Liver (tissue), 9 donors: ENCODE results near the gene CDHR5. TPM values are rescaled to one million over a fixed set of nuclear protein-coding genes. Genes with fewer than 3 reads are reported as not detected.

Experiments
- DNase-seq: peaks from one replicate; pipeline ENCODE4 v3.0.0-alpha.2; 2017; ENCODE audit warnings: low spot score
- H3K27ac ChIP-seq, 2 donors: one replicate each; pipeline ENCODE4 v1.7.0; 2013; ENCODE audit warnings: inconsistent platforms in 2 of 2, low read length in 2 of 2, control low read depth in 1 of 2, low read depth in 1 of 2, mild to moderate bottlenecking in 1 of 2
- H3K27me3 ChIP-seq, 4 donors: one replicate each; pipeline versions ENCODE4 v1.6.1 to v1.7.0; 2013; ENCODE audit warnings: low read length in 3 of 4, inconsistent platforms in 1 of 4, mild to moderate bottlenecking in 1 of 4, moderate library complexity in 1 of 4; ENCODE audit not compliant: control insufficient read depth in 4 of 4, insufficient read depth in 4 of 4
- H3K36me3 ChIP-seq, 4 donors: one replicate each; pipeline versions ENCODE4 v1.6.1 to v1.7.0; 2013; ENCODE audit warnings: low read length in 3 of 4, mild to moderate bottlenecking in 3 of 4, low read depth in 1 of 4, moderate library complexity in 1 of 4; ENCODE audit not compliant: control insufficient read depth in 4 of 4, insufficient read depth in 3 of 4
- H3K4me1 ChIP-seq, 4 donors: one replicate each; pipeline versions ENCODE4 v1.6.1 to v1.7.0; 2013; ENCODE audit warnings: low read length in 3 of 4, mild to moderate bottlenecking in 3 of 4, moderate library complexity in 1 of 4; ENCODE audit not compliant: control insufficient read depth in 4 of 4, insufficient read depth in 4 of 4
- H3K4me3 ChIP-seq, 3 donors: one replicate each; pipeline versions ENCODE4 v1.6.1 to v1.7.0; 2013; ENCODE audit warnings: low read length in 3 of 3, control low read depth in 1 of 3, low read depth in 1 of 3, mild to moderate bottlenecking in 1 of 3
- H3K9ac ChIP-seq, 2 donors: one replicate each; pipeline ENCODE4 v1.7.0; 2013; ENCODE audit warnings: low read length in 2 of 2, mild to moderate bottlenecking in 2 of 2, moderate library complexity in 2 of 2, control low read depth in 1 of 2, low read depth in 1 of 2
- H3K9me3 ChIP-seq, 4 donors: one replicate each; pipeline versions ENCODE4 v1.6.1 to v1.7.0; 2013; ENCODE audit warnings: low read length in 3 of 4; ENCODE audit not compliant: control insufficient read depth in 4 of 4
- ATF3 ChIP-seq: IDR thresholded peaks from 2 replicates; pipeline ENCODE4 v1.6.1; 2016; ENCODE audit warnings: antibody characterized with exemption
- EGR1 ChIP-seq, 2 donors: IDR thresholded peaks; 2 replicates each; pipeline ENCODE4 v1.6.1; 2016 to 2018; ENCODE audit warnings: antibody characterized with exemption in 2 of 2, low read depth in 2 of 2
- FOXA1 ChIP-seq: IDR thresholded peaks from 2 replicates; pipeline ENCODE4 v1.6.1; 2016; ENCODE audit warnings: antibody characterized with exemption
- FOXA2 ChIP-seq: IDR thresholded peaks from 2 replicates; pipeline ENCODE4 v1.6.1; 2016; ENCODE audit warnings: antibody characterized with exemption
- GABPA ChIP-seq, 2 donors: IDR thresholded peaks in 1 of 2; conservative IDR thresholded peaks in 1 of 2; 2 replicates each; pipeline ENCODE4 v1.6.1; 2016; ENCODE audit warnings: antibody characterized with exemption in 2 of 2, mild to moderate bottlenecking in 1 of 2, moderate library complexity in 1 of 2
- HNF4A ChIP-seq, 2 donors: conservative IDR thresholded peaks; 2 replicates each; pipeline ENCODE4 v1.6.1; 2016; ENCODE audit warnings: antibody characterized with exemption in 2 of 2, mild to moderate bottlenecking in 2 of 2
- HNF4G ChIP-seq: IDR thresholded peaks from 2 replicates; pipeline ENCODE4 v1.6.1; 2016; ENCODE audit warnings: antibody characterized with exemption
- JUND ChIP-seq, 2 donors: IDR thresholded peaks; 2 replicates each; pipeline ENCODE4 v1.6.1; 2016; ENCODE audit warnings: antibody characterized with exemption in 2 of 2
- RAD21 ChIP-seq, 2 donors: IDR thresholded peaks; 2 replicates each; pipeline ENCODE4 v1.6.1; 2016; ENCODE audit warnings: antibody characterized with exemption in 2 of 2, mild to moderate bottlenecking in 2 of 2
- RXRA ChIP-seq, 2 donors: IDR thresholded peaks; 2 replicates each; pipeline ENCODE4 v1.6.1; 2017 to 2018; ENCODE audit warnings: antibody characterized with exemption in 2 of 2, mild to moderate bottlenecking in 1 of 2
- SP1 ChIP-seq: IDR thresholded peaks from 2 replicates; pipeline ENCODE4 v1.6.1; 2018; ENCODE audit warnings: antibody characterized with exemption, mild to moderate bottlenecking
- TAF1 ChIP-seq: conservative IDR thresholded peaks from 2 replicates; pipeline ENCODE4 v1.6.1; 2016; ENCODE audit warnings: antibody characterized with exemption, mild to moderate bottlenecking
- YY1 ChIP-seq: IDR thresholded peaks from 2 replicates; pipeline ENCODE4 v1.6.1; 2016; ENCODE audit warnings: antibody characterized with exemption, mild to moderate bottlenecking
- WGBS: extraction: QIAGEN DNeasy Blood & Tissue Kit; methylation state at CpG from one replicate; pipeline ENCODE4 v1.1.7; 2013; 5-methylcytosine and 5-hydroxymethylcytosine counted together
- polyA plus RNA-seq, 2 donors: library from polyadenylated mRNA; stranded (reverse) in 1 of 2; unstranded in 1 of 2; fragments of 200-250 nt in 1 of 2; fragments of >200 nt in 1 of 2; fragmentation: Nextera tagmentation in 1 of 2; extraction: Ambion mirVana in 1 of 2; gene quantifications; one replicate each; pipeline versions ENCODE4 v1.2.1 to v1.2.3, GENCODE V29; 2013 to 2015
- total RNA-seq, 2 donors: library from RNA; depleted of rRNA; stranded (reverse); fragments of >200 nt; gene quantifications; one replicate each; pipeline ENCODE4 v1.2.3, GENCODE V29; 2014
- TF ChIP-seq, protein P1 (sequence below): IDR thresholded peaks from 2 replicates; pipeline ENCODE4 v1.6.1; 2016; ENCODE audit warnings: antibody characterized with exemption
- TF ChIP-seq, protein P2 (sequence below): IDR thresholded peaks from 2 replicates; pipeline ENCODE4 v1.6.1; 2016; ENCODE audit warnings: antibody characterized with exemption
- donor health status: healthy.
- donor health status: healthy.
- donor health status: healthy.
- donor health status: healthy.
- donor health status: healthy.

CDHR5 gene
- total and polyA plus RNA-seq, 4 donors, result 29.4 to 86.2 (median 57.2) TPM

GRCh38 chr11:625636-626268 lies 997 bp upstream of the CDHR5 start:
- peaks cover 0 to 2% (median under 1%) of the 10 kb centered on the region in 4 donors for H3K36me3 ChIP-seq
- peaks cover 4 to 21% (median 9%) of the 10 kb centered on the region in 4 donors for H3K4me1 ChIP-seq
- TF ChIP-seq RAD21 (IDR thresholded peaks at IDR 0.05) (no peak), FOXA2 (no peak), SP1 (no peak), TAF1 (no peak), EGR1 (IDR thresholded peaks at IDR 0.05; ENCODE audit: low read depth in 2 of 2) (no peak), YY1 (no peak), GABPA (IDR thresholded peaks at IDR 0.05 in 1 of 2, conservative IDR thresholded peaks at IDR 0.05 in 1 of 2) (no peak), HNF4G (no peak), ATF3 (no peak), JUND (IDR thresholded peaks at IDR 0.05) (no peak), HNF4A (conservative IDR thresholded peaks at IDR 0.05) (no peak)
- TF ChIP-seq, protein P1, sequence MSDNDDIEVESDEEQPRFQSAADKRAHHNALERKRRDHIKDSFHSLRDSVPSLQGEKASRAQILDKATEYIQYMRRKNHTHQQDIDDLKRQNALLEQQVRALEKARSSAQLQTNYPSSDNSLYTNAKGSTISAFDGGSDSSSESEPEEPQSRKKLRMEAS, result no peak
- TF ChIP-seq, protein P2, sequence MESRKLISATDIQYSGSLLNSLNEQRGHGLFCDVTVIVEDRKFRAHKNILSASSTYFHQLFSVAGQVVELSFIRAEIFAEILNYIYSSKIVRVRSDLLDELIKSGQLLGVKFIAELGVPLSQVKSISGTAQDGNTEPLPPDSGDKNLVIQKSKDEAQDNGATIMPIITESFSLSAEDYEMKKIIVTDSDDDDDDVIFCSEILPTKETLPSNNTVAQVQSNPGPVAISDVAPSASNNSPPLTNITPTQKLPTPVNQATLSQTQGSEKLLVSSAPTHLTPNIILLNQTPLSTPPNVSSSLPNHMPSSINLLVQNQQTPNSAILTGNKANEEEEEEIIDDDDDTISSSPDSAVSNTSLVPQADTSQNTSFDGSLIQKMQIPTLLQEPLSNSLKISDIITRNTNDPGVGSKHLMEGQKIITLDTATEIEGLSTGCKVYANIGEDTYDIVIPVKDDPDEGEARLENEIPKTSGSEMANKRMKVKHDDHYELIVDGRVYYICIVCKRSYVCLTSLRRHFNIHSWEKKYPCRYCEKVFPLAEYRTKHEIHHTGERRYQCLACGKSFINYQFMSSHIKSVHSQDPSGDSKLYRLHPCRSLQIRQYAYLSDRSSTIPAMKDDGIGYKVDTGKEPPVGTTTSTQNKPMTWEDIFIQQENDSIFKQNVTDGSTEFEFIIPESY, result no peak
- 80% methylated on average over 22 of the region's 22 CpGs for WGBS
- no peaks in the 10 kb centered on the region for H3K27me3 ChIP-seq
- H3K4me3 ChIP-seq, result no peak overlapping the region
- no peak overlapping the region for H3K9ac ChIP-seq
- no peak overlapping the region for H3K27ac ChIP-seq
- no peaks in the 10 kb centered on the region for H3K9me3 ChIP-seq
- DNase-seq, result no peak

DNA sequence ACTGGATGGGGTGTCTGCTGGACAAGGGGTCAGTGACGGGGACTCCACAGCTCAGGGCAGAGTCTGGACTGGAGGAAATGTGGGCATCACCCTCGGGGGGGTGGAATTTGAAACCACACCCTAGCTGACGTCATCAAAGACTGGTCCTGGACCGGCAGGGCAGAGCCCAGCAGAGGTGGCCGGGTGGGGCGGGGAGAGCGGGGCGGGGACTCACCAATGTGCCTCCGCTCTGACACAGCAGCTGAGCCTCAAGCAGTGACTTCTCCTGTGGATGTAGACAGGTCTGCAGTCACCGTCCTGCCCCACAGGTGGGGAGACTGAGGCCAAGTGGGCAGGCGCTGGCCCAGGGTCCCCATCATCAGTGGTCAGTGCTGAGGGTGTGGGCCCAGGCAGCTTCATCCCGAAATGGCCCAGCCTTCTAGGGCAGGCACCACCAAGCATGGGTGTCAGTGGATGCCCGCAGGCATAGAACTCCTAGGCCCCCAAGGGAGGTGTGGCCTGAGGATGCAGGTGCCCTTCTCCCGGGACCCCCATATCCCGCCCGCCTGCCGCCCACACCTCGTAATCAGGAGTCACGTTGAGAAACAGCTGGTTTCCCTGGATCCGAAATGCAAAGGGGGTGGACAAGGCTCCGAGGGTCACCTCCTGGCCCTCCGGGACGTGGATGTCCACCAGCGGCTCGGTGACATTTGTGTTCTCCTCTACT lies 603 bp downstream of the CDHR5 start:
- no peak for DNase-seq
- Histone ChIP-seq H3K4me1 (peaks cover 4 to 21% (median 9%) of the 10 kb centered on the region in 4 donors), H3K27ac (peak overlapping the region; percentile 35 to 54), H3K9ac (no peak overlapping the region), H3K4me3 (peak overlapping the region in 2 of 3 donors; percentile 54 to 59), H3K36me3 (peaks cover 0 to 2% (median 2%) of the 10 kb centered on the region in 4 donors), H3K9me3 (no peaks in the 10 kb centered on the region), H3K27me3 (no peaks in the 10 kb centered on the region)
- 39% methylated on average over 25 of the region's 25 CpGs for WGBS
- TF ChIP-seq HNF4A (conservative IDR thresholded peaks at IDR 0.05) (peak in 1 of 2 donors; percentile 43), RXRA (IDR thresholded peaks at IDR 0.05) (peak in 1 of 2 donors; percentile 20)
- TF ChIP-seq, protein P1, result no peak

DNA sequence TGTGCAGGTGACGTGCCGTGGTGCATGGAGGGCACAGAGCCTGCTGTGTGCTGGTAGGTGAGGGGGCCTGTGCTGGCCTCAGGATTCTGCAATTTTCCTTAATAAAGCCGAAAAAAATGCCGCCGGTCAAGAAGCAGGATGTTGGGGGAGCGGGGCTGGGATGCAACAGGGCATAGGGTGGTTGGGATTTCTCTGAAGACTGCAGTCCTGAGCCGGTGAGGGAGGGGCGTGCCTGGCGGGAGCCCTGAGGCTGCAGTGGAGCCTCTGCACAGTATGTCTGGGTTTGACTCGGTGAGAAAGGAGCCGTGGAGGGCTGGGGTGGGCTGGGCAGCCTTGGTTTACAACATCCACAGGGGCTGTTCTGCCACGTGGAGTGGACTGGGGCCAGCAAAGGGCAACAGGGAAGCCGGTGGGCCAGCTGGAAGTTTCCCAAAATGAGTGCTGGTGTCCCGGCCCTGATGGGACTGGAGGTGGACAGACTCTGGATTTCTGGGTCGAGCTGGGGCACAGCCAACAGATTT lies 1.3 kb downstream of the CDHR5 start:
- no peaks in the 10 kb centered on the region for H3K27me3 ChIP-seq
- H3K9ac ChIP-seq, result no peak overlapping the region
- no peak for DNase-seq
- H3K9me3 ChIP-seq, result no peaks in the 10 kb centered on the region
- H3K4me3 ChIP-seq, result no peak overlapping the region
- H3K27ac ChIP-seq, result no peak overlapping the region
- WGBS, result 80% methylated on average over 15 of the region's 15 CpGs
- H3K36me3 ChIP-seq, result peaks cover 0 to 3% (median 2%) of the 10 kb centered on the region in 4 donors
- H3K4me1 ChIP-seq, result peaks cover 4 to 21% (median 10%) of the 10 kb centered on the region in 4 donors
- TF ChIP-seq SP1, result no peak
- TF ChIP-seq, protein P1, result no peak
- TF ChIP-seq RXRA (IDR thresholded peaks at IDR 0.05), result no peak
- TF ChIP-seq GABPA (IDR thresholded peaks at IDR 0.05 in 1 of 2, conservative IDR thresholded peaks at IDR 0.05 in 1 of 2), result no peak
- TF ChIP-seq YY1, result no peak
- no peak for TF ChIP-seq RAD21 (IDR thresholded peaks at IDR 0.05)
- no peak for TF ChIP-seq JUND (IDR thresholded peaks at IDR 0.05)
- TF ChIP-seq EGR1 (IDR thresholded peaks at IDR 0.05; ENCODE audit: low read depth in 2 of 2), result no peak
- TF ChIP-seq, protein P2, result no peak
- TF ChIP-seq FOXA1, result no peak
- TF ChIP-seq FOXA2, result no peak
- no peak for TF ChIP-seq TAF1
- TF ChIP-seq ATF3, result no peak
- no peak for TF ChIP-seq HNF4G
